IMR-90 (cell line): ENCODE results near the gene NOD2.

Experiments
- BHLHE40 ChIP-seq: fragments of 150-350 bp; IDR thresholded peaks from 2 replicates; pipeline ENCODE4 v1.6.1; 2016; ENCODE audit warnings: mild to moderate bottlenecking, low read depth, low read length
- CTCF ChIP-seq: conservative IDR thresholded peaks from 2 replicates; pipeline ENCODE4 v1.5.1; 2012; ENCODE audit warnings: mild to moderate bottlenecking, low read depth, low read length, improper control_type of control experiment
- MAZ ChIP-seq: IDR thresholded peaks from 2 replicates; pipeline ENCODE4 v1.6.1; 2012; ENCODE audit warnings: low read depth, mild to moderate bottlenecking, low read length, improper control_type of control experiment, moderate library complexity, borderline replicate concordance
- POLR2A ChIP-seq: IDR thresholded peaks from 2 replicates; pipeline ENCODE4 v1.6.1; 2012; ENCODE audit warnings: mild to moderate bottlenecking, low read depth, low read length
- RAD21 ChIP-seq: IDR thresholded peaks from 2 replicates; pipeline ENCODE4 v1.6.1; 2012; ENCODE audit warnings: low read length, improper control_type of control experiment

- TF ChIP-seq CTCF (no peak), MAZ (no peak), RAD21 (no peak), BHLHE40 (no peak), POLR2A (no peak)
Observed at GRCh38 chr16:50692644-50692998, 785 bp upstream of the NOD2 start.
